GM19043 (cell line): ENCODE data around the gene GRIN3B.

Source experiments
- ATAC-seq: cut with Tn5 transposase; IDR thresholded peaks from one replicate; pipeline ENCODE4 v1.9.1; 2021; ENCODE audit warnings: low read depth; ENCODE audit not compliant: unreplicated experiment

GRIN3B gene

GRCh38 chr19:1040476-1041271 is 40.5 kb downstream of the GRIN3B start:
- peak; percentile 34 for ATAC-seq

DNA sequence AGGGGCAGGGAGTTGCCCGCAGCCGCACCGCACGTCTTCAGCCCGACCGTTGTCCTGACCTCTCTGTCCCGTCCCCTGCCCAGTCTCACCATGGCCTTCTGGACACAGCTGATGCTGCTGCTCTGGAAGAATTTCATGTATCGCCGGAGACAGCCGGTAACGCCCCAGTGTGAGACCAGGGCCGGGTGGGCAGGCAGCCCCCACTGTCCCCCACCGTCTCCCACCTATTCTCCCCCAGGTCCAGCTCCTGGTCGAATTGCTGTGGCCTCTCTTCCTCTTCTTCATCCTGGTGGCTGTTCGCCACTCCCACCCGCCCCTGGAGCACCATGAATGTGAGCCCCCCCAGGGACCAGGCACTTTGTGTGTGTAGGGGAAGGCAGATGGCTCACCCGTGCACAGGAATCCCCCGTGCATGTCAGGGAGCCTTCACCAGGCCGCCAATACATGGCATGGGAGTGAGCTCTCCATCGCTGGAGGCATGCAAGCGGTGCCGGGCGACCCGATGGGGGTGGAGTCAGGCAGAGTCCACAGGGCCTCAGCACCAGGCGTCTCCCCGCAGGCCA is 41.1 kb downstream of the GRIN3B start:
- no peak for ATAC-seq

- no peak for ATAC-seq
Measured at GRCh38 chr19:1041835-1042685, 41.8 kb downstream of the GRIN3B start.

DNA sequence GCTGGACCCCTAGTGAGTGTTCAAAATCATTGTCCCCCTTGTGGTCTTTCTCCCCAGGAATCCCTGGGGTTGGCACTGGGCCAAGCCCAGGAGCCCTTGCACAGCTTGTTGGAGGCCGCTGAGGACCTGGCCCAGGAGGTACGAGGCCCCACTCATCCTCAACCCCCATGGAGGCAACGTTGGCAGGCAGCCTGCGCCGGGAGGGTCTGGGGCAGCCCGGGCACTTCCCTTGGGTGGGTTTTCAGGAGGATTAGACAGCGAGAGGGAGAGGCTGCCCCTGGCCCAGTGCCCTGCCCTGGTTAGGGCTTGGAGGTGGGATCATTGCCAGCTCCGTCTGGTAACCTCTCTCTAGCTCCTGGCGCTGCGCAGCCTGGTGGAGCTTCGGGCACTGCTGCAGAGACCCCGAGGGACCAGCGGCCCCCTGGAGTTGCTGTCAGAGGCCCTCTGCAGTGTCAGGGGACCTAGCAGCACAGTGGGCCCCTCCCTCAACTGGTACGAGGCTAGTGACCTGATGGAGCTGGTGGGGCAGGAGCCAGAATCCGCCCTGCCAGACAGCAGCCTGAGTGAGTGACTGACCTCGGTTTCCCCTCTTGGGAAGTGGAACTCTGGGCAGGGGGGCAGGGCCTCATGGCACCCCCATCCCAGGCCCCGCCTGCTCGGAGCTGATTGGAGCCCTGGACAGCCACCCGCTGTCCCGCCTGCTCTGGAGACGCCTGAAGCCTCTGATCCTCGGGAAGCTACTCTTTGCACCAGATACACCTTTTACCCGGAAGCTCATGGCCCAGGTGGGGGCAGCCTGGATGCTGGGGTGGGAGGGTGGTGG is 42.7 kb downstream of the GRIN3B start:
- no peak for ATAC-seq

DNA sequence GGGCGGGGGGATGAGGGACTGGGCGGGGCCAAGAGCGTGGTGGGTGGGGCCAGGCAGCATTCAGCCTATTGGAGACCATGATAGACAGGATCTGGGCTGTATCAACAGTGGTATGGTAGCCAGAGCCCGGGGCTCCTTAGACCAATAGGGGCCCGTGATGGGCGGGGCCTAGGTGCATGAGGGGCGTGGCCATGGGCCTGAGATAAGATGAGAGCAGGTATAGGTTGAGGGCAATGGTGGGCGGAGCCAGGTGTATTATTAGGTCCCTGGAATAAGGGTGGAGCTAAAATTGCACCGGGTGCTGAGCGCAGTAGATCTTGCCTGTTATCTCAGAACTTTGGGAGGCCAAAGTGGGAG is 45.0 kb downstream of the GRIN3B start:
- no peak for ATAC-seq

DNA sequence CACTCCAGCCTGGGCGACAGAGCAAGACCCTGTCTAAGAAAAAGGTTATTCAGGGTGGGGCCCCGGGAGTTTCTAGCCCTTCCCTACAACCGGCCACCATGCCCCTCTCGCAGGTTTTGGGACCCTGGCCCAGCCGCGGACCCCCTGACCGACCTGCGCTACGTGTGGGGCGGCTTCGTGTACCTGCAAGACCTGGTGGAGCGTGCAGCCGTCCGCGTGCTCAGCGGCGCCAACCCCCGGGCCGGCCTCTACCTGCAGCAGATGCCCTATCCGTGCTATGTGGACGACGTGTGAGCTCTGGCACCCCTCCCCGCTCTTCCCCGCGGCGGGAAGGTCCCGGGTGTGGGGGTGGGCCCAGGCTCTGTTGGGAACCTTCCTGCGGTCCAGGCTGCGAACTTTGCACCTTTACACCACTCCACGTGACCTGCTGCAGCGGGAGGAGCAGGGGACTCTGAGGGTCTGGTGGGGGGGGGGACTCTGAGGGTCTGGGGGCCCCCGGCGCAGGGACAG is 46.0 kb downstream of the GRIN3B start:
- no peak for ATAC-seq

GRCh38 chr19:1046836-1047695 is 46.8 kb downstream of the GRIN3B start:
- ATAC-seq, result no peak

GRCh38 chr19:1047696-1048147 is 47.5 kb downstream of the GRIN3B start:
- no peak for ATAC-seq

- ATAC-seq, result no peak
Measured at GRCh38 chr19:1049106-1049505, 48.9 kb downstream of the GRIN3B start.

DNA sequence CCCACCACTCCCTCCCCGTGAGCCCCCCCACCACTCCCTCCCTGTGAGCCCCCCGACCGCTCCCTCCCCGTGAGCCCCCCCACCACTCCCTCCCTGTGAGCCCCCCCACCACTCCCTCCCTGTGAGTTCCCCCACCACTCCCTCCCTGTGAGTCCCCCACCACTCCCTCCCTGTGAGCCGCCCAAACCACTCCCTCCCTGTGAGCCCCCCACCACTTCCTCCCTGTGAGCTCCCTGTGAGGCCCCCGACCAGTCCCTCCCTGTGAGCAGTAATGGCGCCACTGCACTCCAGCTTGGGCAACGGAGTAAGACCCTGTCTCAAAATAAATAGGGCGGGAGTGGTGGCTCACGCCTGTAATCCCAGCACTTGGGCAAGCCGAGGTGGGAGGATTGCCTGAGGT is 49.6 kb downstream of the GRIN3B start:
- no peak for ATAC-seq

GRCh38 chr19:1050989-1051788 is 51.0 kb downstream of the GRIN3B start:
- ATAC-seq, result no peak

- ATAC-seq, result no peak
Measured at GRCh38 chr19:1051791-1052190, 51.6 kb downstream of the GRIN3B start.

GRCh38 chr19:1052349-1052975 is 52.2 kb downstream of the GRIN3B start:
- ATAC-seq, result no peak

DNA sequence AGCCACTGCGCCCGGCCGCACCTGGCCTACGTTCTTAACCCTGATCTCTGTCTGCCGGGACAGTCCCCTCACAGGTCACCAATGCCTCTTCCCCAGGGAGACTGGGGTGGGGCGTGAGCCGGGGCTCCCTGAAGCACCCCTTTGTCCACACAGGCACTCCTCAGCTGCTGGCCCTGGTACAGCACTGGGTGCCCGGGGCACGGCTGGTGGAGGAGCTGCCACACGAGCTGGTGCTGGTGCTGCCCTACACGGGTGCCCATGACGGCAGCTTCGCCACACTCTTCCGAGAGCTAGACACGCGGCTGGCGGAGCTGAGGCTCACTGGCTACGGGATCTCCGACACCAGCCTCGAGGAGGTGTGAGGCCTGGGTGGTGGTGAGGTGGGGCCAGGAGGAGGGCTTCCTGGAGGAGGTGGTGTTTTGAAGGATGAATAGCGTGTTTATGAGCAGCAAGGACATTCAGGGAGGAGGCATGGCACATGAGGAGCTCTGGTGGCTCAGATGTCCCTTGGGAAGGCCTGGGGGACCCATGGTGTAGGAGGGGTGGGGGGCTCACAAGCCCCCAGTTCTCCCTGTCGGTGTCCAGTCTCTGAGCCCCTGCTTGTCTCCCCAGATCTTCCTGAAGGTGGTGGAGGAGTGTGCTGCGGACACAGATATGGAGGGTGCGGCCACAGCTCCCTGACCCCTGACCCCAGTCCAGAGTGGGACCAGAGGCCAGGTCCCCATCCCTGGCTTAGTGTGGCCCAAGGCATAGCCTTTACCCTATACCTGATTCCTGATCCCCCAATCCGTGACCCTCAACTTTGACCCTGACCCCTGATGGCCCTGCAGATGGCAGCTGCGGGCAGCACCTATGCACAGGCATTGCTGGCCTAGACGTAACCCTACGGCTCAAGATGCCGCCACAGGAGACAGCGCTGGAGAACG is 53.2 kb downstream of the GRIN3B start:
- ATAC-seq, result no peak

GRCh38 chr19:1054102-1055027 is 54.1 kb downstream of the GRIN3B start:
- no peak for ATAC-seq

DNA sequence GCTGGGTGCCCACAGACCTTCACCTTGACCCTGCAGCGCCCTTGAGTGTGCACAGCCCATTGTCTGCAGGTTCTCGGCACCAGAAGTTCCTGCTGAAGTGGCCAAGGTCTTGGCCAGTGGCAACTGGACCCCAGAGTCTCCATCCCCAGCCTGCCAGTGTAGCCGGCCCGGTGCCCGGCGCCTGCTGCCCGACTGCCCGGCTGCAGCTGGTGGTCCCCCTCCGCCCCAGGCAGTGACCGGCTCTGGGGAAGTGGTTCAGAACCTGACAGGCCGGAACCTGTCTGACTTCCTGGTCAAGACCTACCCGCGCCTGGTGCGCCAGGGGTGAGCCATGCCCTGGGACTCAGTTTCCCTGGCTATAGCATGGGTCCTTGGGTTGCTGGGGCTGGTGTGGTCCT is 54.8 kb downstream of the GRIN3B start:
- no peak for ATAC-seq
